Subcutaneous abdominal adipose tissue (tissue), 5 donors: ENCODE data around the gene SIMC1.

Source experiments
- H3K27ac ChIP-seq: one replicate; pipeline ENCODE4 v1.7.0; 2013; ENCODE audit warnings: low read depth, mild to moderate bottlenecking, inconsistent platforms, low read length, moderate library complexity
- H3K27me3 ChIP-seq, 5 donors: one replicate each; pipeline ENCODE4 v1.7.0; 2013; ENCODE audit warnings: low read length in 5 of 5, inconsistent platforms in 1 of 5; ENCODE audit not compliant: control insufficient read depth in 5 of 5, insufficient read depth in 4 of 5
- H3K36me3 ChIP-seq, 5 donors: one replicate each; pipeline ENCODE4 v1.7.0; 2013; ENCODE audit warnings: low read length in 5 of 5; ENCODE audit not compliant: control insufficient read depth in 5 of 5, insufficient read depth in 5 of 5
- H3K4me1 ChIP-seq, 5 donors: one replicate each; pipeline ENCODE4 v1.7.0; 2013; ENCODE audit warnings: low read length in 5 of 5, mild to moderate bottlenecking in 3 of 5, moderate library complexity in 1 of 5; ENCODE audit not compliant: control insufficient read depth in 5 of 5, insufficient read depth in 5 of 5
- H3K4me3 ChIP-seq, 5 donors: one replicate each; pipeline ENCODE4 v1.7.0; 2013; ENCODE audit warnings: low read length in 5 of 5, low read depth in 1 of 5
- H3K9ac ChIP-seq, 5 donors: one replicate each; pipeline ENCODE4 v1.7.0; 2013; ENCODE audit warnings: low read length in 5 of 5, mild to moderate bottlenecking in 4 of 5, moderate library complexity in 3 of 5
- H3K9me3 ChIP-seq, 5 donors: one replicate each; pipeline ENCODE4 v1.7.0; 2013; ENCODE audit warnings: low read length in 5 of 5; ENCODE audit not compliant: control insufficient read depth in 5 of 5
- donor health status: healthy.
- donor health status: healthy.
- donor health status: healthy.
- donor health status: healthy.
- donor health status: healthy.

Gene SIMC1

GRCh38 chr5:176362233-176362490, 123.9 kb downstream of the SIMC1 start:
- Histone ChIP-seq H3K27ac (peak overlapping the region; percentile 60), H3K9me3 (no peaks in the 10 kb centered on the region), H3K9ac (peak overlapping the region in 3 of 5 donors; percentile 72 to 97 (median 88)), H3K4me3 (peak overlapping the region; percentile 75 to 96 (median 93)), H3K27me3 (no peaks in the 10 kb centered on the region), H3K36me3 (peaks cover 0 to 8% (median 4%) of the 10 kb centered on the region in 5 donors), H3K4me1 (peaks cover 3 to 45% (median 38%) of the 10 kb centered on the region in 5 donors)

GRCh38 chr5:176364765-176365350, 126.6 kb downstream of the SIMC1 start:
- Histone ChIP-seq H3K36me3 (peaks cover 0 to 16% (median 9%) of the 10 kb centered on the region in 5 donors), H3K4me1 (peaks cover under 1 to 41% (median 36%) of the 10 kb centered on the region in 5 donors), H3K27me3 (no peaks in the 10 kb centered on the region), H3K9me3 (no peaks in the 10 kb centered on the region), H3K4me3 (peak overlapping the region; percentile 79 to 87 (median 85)), H3K27ac (no peak overlapping the region), H3K9ac (peak overlapping the region; percentile 76 to 89 (median 80))

GRCh38 chr5:176365351-176366231, 127.4 kb downstream of the SIMC1 start, which contains the start of gene ARL10:
TSS of gene ARL10 (plus strand) at chr5:176365487. CDS start at chr5:176365564, 77 bp downstream.
- Histone ChIP-seq H3K9me3 (no peaks in the 10 kb centered on the region), H3K4me3 (peak within 1 kb of the TSS; percentile 79 to 87 (median 85)), H3K9ac (peak within 1 kb of the TSS; percentile 79 to 89 (median 81)), H3K27ac (no peak within 1 kb of the TSS), H3K27me3 (no peaks in the 10 kb centered on the region), H3K36me3 (peaks cover 0 to 24% (median 10%) of the 10 kb centered on the region in 5 donors), H3K4me1 (peaks cover 0 to 36% (median 32%) of the 10 kb centered on the region in 5 donors)

DNA sequence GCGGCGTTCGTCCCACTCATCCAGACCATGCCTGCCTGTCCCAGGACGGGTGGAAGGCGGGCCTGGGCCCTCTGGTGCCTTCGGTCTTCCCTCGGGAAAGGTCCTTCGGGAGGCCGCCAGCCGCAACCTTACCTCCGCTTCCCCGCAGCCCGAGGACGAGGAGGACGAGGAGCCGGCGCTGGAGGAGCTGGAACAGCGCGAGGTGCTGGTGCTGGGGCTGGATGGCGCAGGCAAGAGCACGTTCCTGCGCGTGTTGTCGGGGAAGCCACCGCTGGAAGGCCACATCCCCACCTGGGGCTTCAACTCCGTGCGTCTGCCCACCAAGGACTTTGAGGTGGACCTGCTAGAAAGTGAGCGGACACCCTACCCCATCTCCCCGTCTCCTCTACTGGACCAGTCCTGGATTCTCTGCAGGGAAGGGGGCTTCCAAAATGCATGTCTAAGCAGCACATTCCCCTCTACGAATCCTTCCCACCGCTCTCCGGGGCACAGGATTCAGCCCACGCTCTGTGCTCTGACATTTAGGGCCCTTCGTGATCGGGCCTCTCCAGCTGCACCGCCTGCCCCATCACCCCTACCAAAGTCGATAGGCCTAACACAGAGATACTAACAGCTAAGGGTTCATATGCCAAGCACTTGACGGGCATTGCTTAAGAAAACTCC, 128.1 kb downstream of the SIMC1 start:
- Histone ChIP-seq H3K4me1 (peaks cover 0 to 29% (median 25%) of the 10 kb centered on the region in 5 donors), H3K36me3 (peaks cover 0 to 24% (median 11%) of the 10 kb centered on the region in 5 donors), H3K27me3 (no peaks in the 10 kb centered on the region), H3K27ac (no peak overlapping the region), H3K9me3 (no peaks in the 10 kb centered on the region), H3K9ac (peak overlapping the region in 4 of 5 donors; percentile 41 to 81 (median 74)), H3K4me3 (peak overlapping the region in 4 of 5 donors; percentile 81 to 87 (median 86))

DNA sequence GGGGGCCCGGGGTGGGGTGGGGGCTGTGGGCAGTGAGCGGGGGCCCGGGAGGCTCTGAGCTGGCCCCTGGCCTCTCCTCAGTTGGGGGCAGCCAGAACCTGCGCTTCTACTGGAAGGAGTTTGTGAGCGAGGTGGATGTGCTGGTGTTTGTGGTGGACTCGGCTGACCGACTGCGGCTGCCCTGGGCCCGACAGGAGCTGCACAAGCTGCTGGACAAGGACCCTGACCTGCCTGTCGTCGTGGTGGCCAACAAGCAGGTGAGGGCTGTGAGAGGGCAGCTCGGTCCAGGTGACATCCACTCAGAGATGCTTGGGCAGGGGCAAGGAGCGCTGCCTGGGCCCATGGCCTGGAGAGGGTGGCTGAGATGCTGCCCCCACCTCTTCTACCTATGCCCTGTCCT, 130.5 kb downstream of the SIMC1 start:
- Histone ChIP-seq H3K36me3 (peaks cover 0 to 30% (median 15%) of the 10 kb centered on the region in 5 donors), H3K9me3 (no peaks in the 10 kb centered on the region), H3K27me3 (no peaks in the 10 kb centered on the region), H3K4me1 (peaks cover 3 to 30% (median 28%) of the 10 kb centered on the region in 5 donors), H3K9ac (no peak overlapping the region), H3K4me3 (no peak overlapping the region), H3K27ac (no peak overlapping the region)

DNA sequence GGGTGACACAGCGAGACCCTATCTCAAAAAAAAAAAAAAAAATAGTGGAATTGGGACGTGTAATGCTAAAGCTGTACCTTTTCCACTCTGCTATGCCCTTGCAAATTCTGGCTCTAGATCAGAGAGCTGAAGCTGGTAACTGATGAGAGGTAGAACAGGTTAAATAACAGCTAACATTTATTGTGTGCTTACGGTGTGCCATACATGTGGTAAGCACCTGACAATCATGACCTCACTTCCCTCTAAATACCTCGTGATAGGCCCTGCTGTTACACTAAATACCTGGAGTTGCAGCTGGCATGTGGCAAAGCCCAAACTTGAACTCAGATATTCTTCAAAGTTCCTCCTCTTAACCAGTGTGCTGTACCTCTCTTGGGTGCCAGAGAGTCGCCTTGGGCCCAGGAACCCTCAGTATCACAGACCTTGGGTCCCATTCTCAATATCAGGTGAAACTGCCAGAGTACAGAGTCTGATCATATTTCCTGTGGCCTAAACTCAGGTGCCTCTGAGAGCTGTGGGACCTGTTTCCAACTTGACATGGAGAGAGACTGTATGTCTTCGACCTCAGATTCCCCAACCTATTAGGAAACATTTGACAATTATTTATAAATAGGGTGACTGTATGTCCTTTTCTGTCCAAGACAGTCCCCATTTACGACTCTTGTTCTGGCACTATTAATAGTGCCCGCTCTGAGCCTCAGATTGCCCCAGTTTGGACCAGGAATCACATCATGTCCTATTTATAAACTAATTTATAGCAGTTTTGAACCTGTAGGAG, 131.9 kb downstream of the SIMC1 start:
- Histone ChIP-seq H3K4me1 (peaks cover 3 to 25% (median 22%) of the 10 kb centered on the region in 5 donors), H3K27me3 (no peaks in the 10 kb centered on the region), H3K4me3 (no peak overlapping the region), H3K27ac (no peak overlapping the region), H3K9ac (no peak overlapping the region), H3K9me3 (no peaks in the 10 kb centered on the region), H3K36me3 (peaks cover 0 to 30% (median 15%) of the 10 kb centered on the region in 5 donors)

GRCh38 chr5:176371621-176372539, 133.7 kb downstream of the SIMC1 start:
- H3K27ac ChIP-seq: no peak overlapping the region

GRCh38 chr5:176373100-176373818, 135.0 kb downstream of the SIMC1 start:
- H3K4me1 ChIP-seq: peaks cover 3 to 11% (median 9%) of the 10 kb centered on the region in 5 donors

More at GRCh38 chr5:176371621-176372539, 133.7 kb downstream of the SIMC1 start:
- Histone ChIP-seq H3K36me3 (peaks cover 0 to 30% (median 15%) of the 10 kb centered on the region in 5 donors), H3K4me3 (no peak overlapping the region), H3K27me3 (no peaks in the 10 kb centered on the region), H3K9ac (no peak overlapping the region), H3K9me3 (no peaks in the 10 kb centered on the region), H3K4me1 (peaks cover 3 to 11% (median 9%) of the 10 kb centered on the region in 5 donors)

More at GRCh38 chr5:176373100-176373818, 135.0 kb downstream of the SIMC1 start:
- Histone ChIP-seq H3K9me3 (no peaks in the 10 kb centered on the region), H3K36me3 (peaks cover 0 to 22% (median 9%) of the 10 kb centered on the region in 5 donors), H3K4me3 (peak overlapping the region in 1 of 5 donors; percentile 3), H3K9ac (no peak overlapping the region), H3K27me3 (no peaks in the 10 kb centered on the region), H3K27ac (no peak overlapping the region)
